GM12892 (cell line): ENCODE results near the gene NBDY.
"Not testable (repeated sequence)": the region's sequence is repeated elsewhere in the genome, so short reads cannot be mapped to it uniquely, and the experiment has no call there.

Experiments used
- DNase-seq: peaks from one replicate; pipeline ENCODE4 v3.0.0; 2011; ENCODE audit not compliant: insufficient read length
- FAIRE-seq: peaks from 2 replicates; lab custom pipeline; 2011; peaks lifted over from hg19 to GRCh38; lab: Jason Lieb, UNC
- POLR2A ChIP-seq: IDR thresholded peaks from 2 replicates; pipeline ENCODE4 v1.6.1; 2011; ENCODE audit warnings: low read depth, low read length, control low read depth
- POLR2AphosphoS5 ChIP-seq: IDR thresholded peaks from 2 replicates; pipeline ENCODE4 v1.6.1; 2011; ENCODE audit warnings: low read depth, low read length, control low read depth
- TAF1 ChIP-seq: IDR thresholded peaks from 2 replicates; pipeline ENCODE4 v1.6.1; 2011; ENCODE audit warnings: low read depth, mild to moderate bottlenecking, control low read depth, low read length, borderline replicate concordance

The NBDY gene

GRCh38 chrX:56800307-56800706, 71.3 kb downstream of the NBDY start:
- no peak for DNase-seq
- TF ChIP-seq POLR2A, result no peak
- TF ChIP-seq TAF1, result no peak
- TF ChIP-seq POLR2AphosphoS5, result no peak
- no peak for FAIRE-seq

GRCh38 chrX:56800801-56801200, 71.8 kb downstream of the NBDY start:
- FAIRE-seq (peak; percentile 81), DNase-seq (no peak)
- TF ChIP-seq POLR2A (no peak), TAF1 (no peak), POLR2AphosphoS5 (no peak)

GRCh38 chrX:56802428-56802827, 73.4 kb downstream of the NBDY start:
- DNase-seq, result no peak
- FAIRE-seq, result no peak
- TF ChIP-seq POLR2A (no peak), POLR2AphosphoS5 (no peak), TAF1 (no peak)

- DNase-seq, result no peak
- TF ChIP-seq POLR2A (no peak), TAF1 (no peak), POLR2AphosphoS5 (no peak)
- peak; percentile 88 for FAIRE-seq
Observed at GRCh38 chrX:56802921-56803849, 74.1 kb downstream of the NBDY start.

GRCh38 chrX:56803850-56804681, 75.0 kb downstream of the NBDY start:
- TF ChIP-seq POLR2A (no peak), POLR2AphosphoS5 (no peak), TAF1 (no peak)
- DNase-seq (no peak), FAIRE-seq (no peak)

- no peak for TF ChIP-seq POLR2A
- no peak for TF ChIP-seq TAF1
- no peak for TF ChIP-seq POLR2AphosphoS5
- no peak for FAIRE-seq
Observed at GRCh38 chrX:56804867-56805266, 75.8 kb downstream of the NBDY start.

GRCh38 chrX:56805399-56805798, 76.4 kb downstream of the NBDY start:
- no peak for TF ChIP-seq POLR2A
- no peak for TF ChIP-seq POLR2AphosphoS5
- no peak for TF ChIP-seq TAF1
- no peak for FAIRE-seq

More at GRCh38 chrX:56804867-56805266, 75.8 kb downstream of the NBDY start:
- DNase-seq, result no peak

GRCh38 chrX:56806176-56806575, 77.1 kb downstream of the NBDY start:
- DNase-seq, FAIRE-seq: not testable (repeated sequence)

More at GRCh38 chrX:56805399-56805798, 76.4 kb downstream of the NBDY start:
- no peak for DNase-seq

- TF ChIP-seq POLR2A, result no peak
- no peak for TF ChIP-seq POLR2AphosphoS5
- TF ChIP-seq TAF1, result no peak
- no peak for FAIRE-seq
Observed at GRCh38 chrX:56811599-56811998, 82.6 kb downstream of the NBDY start.

GRCh38 chrX:56812515-56813105, 83.6 kb downstream of the NBDY start:
- FAIRE-seq (peak; percentile 90), DNase-seq (no peak)
- TF ChIP-seq POLR2A (no peak), TAF1 (no peak), POLR2AphosphoS5 (no peak)

More at GRCh38 chrX:56811599-56811998, 82.6 kb downstream of the NBDY start:
- no peak for DNase-seq

GRCh38 chrX:56813318-56813837, 84.3 kb downstream of the NBDY start:
- FAIRE-seq (peak; percentile 81), DNase-seq (no peak)
- TF ChIP-seq TAF1, result no peak
- TF ChIP-seq POLR2A, result no peak
- TF ChIP-seq POLR2AphosphoS5, result no peak

- no peak for TF ChIP-seq TAF1
- DNase-seq, result no peak
- no peak for FAIRE-seq
Observed at GRCh38 chrX:56817179-56817578, 88.1 kb downstream of the NBDY start.
